Suprapubic skin (tissue), 4 donors: ENCODE measurements around the gene ROBO1.

ENCODE experiments used
- CTCF ChIP-seq, 2 donors: fragments of 200-600 bp in 1 of 2; fragments of 450-650 bp in 1 of 2; sonication (generic) in 1 of 2; IDR thresholded peaks; one replicate each; pipeline ENCODE4 v1.5.1; 2016 to 2019; ENCODE audit warnings: antibody characterized with exemption in 2 of 2, mild to moderate bottlenecking in 1 of 2, moderate library complexity in 1 of 2
- POLR2A ChIP-seq, 2 donors: fragments of 450-650 bp; IDR thresholded peaks; one replicate each; pipeline ENCODE4 v1.6.1; 2017; ENCODE audit warnings: antibody characterized with exemption in 2 of 2, mild to moderate bottlenecking in 2 of 2, moderate library complexity in 2 of 2
- POLR2AphosphoS5 ChIP-seq, 3 donors: sonication (generic); formaldehyde crosslinking; IDR thresholded peaks; one replicate each; pipeline ENCODE4 v1.6.1; 2017; ENCODE audit warnings: antibody characterized with exemption in 3 of 3

- TF ChIP-seq CTCF (IDR thresholded peaks at IDR 0.05) = no peak
- no peak for TF ChIP-seq POLR2A (IDR thresholded peaks at IDR 0.05)
- no peak for TF ChIP-seq POLR2AphosphoS5 (IDR thresholded peaks at IDR 0.05)
Observed at GRCh38 chr3:78911394-78911793, 856.4 kb downstream of the ROBO1 start.
